GM21619 (cell line): ENCODE results near the gene FGF22.
"Not testable (repeated sequence)": the region's sequence is repeated elsewhere in the genome, so short reads cannot be mapped to it uniquely, and the experiment has no call there.

Experiments
- ATAC-seq: cut with Tn5 transposase; IDR thresholded peaks from one replicate; pipeline ENCODE4 v1.9.1; 2021; ENCODE audit not compliant: unreplicated experiment

Gene FGF22

DNA sequence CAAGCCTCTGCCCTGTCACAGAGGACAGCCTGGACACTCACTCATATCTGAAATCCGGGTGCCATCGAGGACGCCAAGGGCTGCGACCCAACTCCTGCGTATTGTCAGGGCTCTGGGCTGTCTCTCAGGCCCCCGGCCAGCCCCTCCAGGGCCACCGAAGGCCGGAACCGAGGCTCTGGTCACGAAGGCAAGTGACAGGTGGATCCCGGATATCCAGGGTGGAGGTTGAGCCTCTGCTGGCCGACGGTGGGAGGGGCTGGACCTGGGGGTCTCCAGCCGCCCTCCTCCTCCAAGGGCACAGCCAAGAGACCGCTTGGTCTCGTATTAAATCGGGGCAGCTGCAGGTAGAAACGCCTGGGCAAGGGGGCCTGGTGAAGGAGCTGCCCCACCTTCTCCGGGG is 17.9 kb downstream of the FGF22 start:
- no peak for ATAC-seq

DNA sequence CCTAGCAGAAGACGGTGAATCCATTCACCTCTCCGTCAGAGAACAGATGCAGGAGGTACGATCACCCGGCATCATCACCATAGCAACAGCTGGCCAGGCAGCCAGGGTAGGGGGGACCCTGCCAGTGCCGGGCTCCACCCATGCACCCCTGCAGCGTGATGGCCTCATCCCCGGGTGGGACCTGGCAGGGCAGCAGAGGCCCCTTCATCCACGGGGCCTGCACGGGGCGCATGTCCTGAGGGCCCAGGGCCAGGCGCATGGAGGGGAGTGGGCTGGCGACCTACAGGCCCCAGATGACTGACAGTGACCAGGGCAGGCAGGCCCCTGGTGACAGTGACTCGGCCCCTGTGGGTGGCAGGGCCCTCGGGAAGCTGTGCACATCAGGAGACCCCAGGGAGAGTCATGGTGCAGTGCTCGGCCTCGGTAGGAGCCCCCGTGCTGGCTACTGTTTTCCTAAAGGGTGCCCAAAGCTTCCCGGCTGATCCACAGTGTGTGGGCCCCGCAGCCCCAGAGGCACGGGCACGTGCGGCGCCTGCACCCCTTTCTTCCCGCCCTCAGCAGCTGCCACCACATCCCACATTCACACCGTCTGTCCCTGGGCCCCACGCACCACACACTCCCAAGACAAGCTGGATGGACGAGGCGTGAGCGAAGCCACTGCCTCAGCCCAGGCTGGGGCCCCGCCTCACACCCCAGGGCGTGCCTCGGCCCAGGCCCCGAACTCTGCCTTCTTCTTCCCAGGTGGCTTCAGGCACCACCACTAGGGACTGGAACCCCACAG is 18.6 kb downstream of the FGF22 start:
- ATAC-seq: no peak

DNA sequence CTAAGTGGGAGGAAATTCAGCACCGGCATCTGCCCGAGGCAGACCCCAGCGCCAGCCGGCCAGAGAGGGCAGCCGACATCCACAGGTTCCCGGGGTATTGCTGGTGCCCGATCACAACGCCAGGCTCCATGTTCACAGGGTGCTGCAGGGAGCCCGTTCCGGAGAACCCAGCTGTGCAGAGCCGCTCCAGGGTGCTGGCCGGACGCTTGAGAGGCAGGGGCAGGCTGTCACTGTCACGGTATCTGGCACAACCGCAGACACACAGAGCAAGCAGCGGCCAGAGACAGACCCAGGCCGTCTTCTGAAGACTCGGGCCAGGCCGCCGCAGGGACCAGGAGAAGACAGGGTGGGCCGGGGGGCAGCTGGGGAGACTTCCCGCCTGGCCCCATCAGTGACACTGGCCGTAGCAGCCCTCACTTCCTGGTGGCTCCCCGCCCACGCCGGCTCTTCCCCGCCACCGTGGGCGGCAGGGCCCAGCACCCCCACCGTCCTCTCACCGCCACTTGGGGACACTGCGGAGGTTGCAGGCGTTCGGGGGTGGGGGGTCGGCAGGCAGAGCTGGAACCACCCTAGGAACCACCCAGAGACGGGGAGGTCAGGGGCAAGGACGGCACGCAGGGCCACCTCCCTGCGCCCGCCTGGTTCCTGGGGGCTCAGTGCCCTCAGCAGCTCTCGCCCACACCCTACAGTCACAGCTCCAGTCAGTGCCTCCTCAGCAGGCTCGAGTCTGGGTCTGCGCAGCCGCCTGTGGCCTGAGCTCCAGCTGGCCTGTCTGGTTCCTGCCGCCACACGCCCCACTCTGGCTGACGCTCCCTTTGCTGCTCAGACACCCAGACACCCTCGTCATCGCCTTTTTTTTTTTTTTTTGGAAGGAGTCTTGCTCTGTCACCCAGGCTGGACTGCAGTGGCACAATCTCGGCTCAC is 19.5 kb downstream of the FGF22 start:
- no peak for ATAC-seq

DNA sequence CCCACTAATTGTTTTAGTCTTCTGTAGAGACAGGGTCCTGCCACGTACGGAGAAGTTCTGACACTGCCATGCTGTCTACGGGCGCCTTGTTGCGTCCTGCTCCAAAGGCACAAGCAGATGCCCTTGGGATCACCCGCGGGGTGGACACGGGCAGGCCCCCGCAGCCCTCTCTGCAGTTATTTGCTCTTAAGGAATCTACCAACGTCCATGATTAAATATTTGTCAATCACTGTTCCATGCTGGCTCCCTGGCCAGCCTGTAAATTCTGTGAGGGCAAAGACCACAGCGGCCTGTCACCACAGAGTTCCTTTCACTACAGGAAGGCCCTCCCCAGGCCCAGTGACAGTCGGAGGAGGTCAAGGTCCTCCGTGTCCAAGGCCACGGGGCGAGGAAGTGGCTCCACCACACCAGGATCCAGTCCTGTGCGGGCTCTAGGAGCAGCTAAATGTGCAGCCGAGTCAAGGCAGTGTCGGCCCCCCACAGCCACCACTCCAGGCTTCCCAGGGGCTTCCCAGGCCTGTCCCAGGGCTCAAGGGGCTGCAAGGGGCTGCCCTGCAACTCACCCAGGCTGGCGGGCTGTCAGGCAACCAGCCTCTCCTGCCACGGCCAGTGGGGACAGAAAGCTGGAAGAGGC is 21.2 kb downstream of the FGF22 start:
- no peak for ATAC-seq

DNA sequence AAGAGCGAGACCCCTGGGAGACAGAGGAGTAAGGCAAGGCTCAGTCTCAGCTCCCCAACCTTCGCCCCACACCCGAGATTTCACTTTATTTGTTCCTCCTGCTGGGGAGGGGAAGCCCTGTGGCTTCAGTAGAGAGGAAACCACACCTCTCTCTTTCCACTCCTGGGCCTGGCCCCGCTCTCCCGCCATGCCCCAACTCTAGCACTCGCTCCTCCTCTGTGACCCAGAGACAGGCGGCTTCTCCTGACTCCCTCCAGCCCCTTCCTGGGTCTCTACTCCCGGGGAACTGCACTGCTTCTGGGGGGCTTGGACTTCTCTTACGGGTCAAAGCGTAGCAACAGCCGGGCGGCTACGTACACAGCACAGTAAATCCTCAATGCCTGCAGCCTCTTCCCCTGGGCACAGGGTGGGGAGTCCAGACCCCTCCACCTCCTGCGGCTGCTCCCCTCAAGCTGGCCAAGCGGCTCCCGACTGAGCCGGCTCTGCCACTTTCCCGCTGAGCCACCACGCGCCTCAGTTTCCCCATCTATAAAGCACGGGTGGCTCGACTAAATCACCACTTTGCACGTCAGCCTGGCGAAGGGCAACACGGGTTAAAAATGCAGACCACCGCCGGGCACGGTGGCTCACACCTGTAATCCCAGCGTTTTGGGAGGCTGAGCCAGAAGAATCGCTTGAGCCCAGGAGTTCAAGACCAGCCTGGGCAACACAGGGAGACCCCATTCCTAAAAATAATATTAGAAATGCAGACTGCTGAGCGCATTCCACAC is 21.9 kb downstream of the FGF22 start:
- ATAC-seq: peak; percentile 29

DNA sequence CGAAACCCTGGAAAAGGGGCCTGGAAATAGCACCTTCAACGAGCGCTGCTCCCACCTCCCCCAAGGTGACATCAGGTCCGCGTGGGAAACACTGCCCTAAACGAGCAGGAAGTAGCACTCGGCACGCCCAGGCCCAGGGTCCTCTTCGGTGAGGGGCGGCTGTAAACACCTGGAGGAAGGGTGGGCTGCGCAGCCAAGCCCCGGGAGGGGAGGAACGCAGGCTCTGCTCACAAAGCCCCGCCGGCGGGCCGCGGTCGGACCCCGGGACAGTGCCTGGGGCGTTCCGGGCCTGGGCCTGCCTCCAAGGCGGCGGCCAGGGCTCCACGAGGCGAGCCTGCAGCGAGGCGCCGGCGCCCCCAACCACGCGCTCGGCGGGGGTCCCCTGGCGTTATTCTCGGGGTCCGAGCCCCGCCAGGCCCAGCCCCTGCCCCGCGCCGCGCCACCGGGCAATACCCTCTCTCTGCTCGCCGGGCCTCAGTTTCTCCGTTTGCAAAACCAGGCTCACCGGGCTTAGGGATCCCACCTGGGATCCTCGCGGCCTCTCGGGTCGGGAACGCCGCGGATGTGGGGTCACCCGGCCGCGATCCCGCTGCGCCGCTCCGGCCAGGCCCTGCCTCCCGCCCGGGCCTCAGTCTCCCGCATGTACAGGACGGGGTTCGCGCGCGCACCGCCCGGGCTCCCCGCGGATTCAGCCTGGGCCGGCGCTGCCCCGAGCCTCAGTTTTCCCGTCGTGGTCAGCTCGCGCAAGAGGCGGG is 22.7 kb downstream of the FGF22 start:
- ATAC-seq: peak; percentile 4

DNA sequence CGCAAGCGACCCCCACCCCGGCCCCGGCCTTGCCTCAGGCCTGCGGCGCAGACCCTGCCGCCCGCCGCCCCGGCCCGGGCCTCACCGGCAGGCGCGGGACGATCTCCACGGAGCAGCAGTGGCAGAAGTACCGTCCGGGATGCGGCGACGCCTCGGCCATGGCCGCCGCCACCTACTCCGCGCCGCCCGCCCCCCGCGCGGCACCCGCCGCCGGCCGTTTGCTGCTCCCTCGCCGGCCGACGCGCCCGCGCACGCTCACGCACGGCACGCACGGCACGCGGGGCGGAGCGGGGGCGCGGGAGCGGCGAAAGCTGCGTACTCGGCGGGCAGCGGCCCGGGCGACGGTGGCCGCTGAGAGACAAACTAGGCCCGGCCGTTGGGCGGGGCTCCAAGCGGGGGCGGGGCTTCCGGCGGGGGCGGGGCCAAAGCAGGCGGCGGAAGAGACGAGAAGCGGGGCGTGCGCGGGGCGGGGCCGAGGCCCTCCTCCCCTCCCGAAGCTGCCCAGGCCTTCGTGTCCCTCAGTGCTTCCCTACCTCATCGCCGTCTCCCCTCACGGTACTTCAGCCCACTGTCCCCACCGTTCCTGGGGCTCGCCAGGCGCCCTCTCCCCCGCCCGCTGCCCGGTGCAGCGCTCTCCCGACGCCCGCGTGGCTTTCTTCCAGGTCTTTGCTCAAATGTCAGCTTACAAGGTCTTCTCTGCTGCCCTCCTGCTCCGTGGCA is 23.4 kb downstream of the FGF22 start, which contains the start of gene RNF126:
RNF126 (minus strand) TSS at position 253 of the 720 bp plus-strand sequence; CDS start at position 160, 93 bp downstream.
- ATAC-seq: peak; percentile 46

DNA sequence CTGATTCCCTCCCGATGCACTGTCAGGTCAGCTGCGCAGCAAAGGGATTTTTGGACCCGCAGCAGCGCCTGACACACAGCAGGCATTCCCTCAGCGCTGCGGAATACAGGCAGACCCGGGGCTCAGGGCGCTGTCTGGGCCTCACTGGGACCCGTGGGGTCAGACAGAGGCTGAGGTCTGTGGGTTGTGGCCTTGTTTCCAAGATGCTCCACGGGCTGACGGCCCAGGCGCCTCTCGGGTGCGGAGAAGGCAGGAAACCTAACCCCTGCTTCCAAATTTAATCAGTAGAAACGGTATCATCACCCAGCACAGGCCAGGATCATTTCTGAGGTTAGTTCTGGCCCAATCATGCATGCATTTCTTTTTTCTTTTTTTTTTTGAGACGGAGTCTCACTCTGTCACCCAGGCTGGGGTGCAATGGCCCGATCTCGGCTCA is 24.0 kb downstream of the FGF22 start:
- ATAC-seq: no peak

DNA sequence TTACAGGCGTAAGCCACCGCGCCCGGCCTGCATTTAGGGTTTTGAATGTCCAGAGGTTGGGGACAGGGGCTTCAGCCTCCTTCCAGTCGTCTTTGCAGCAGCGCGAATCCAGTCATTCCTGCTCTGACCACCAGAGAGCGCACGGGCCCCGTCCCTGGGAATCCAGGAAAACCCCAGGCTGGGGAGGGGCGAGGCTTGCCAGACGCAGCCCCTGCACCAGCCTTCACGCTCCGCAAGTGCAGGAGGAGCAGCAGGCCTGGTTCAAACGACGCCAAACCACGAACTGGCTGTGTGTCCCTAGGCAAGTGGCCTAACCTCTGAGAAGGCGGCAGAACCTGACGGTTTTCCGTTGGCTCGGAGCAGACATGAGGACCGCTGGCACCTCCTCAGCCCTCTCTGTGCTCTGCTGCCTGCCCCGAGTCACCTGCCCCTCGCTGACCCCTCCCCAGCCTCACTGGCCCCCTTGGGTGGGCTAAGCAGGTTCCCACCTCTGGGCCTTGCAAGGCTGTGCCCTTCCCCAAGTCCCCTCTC is 25.3 kb downstream of the FGF22 start:
- ATAC-seq: no peak

DNA sequence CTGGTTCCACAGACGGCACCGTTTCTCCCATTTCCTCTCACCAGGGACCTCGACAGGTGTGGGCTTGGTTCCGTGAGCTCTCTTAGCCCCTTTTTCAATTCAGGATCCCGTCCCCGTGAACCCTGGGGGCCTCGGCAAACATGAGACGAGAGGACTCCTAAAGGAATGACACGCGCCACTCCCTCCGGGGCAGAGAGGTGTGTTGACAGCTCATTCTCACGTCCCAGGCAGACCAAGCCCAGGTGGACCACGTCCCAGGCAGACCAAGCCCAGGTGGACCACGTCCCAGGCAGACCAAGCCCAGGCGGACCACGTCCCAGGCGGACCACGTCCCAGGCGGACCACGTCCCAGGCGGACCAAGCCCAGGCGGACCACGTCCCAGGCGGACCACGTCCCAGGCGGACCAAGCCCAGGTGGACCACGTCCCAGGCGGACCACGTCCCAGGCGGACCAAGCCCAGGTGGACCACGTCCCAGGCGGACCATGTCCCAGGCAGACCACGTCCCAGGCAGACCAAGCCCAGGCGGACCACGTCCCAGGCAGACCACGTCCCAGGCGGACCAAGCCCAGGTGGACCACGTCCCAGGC is 27.4 kb downstream of the FGF22 start:
- not testable (repeated sequence) for ATAC-seq

DNA sequence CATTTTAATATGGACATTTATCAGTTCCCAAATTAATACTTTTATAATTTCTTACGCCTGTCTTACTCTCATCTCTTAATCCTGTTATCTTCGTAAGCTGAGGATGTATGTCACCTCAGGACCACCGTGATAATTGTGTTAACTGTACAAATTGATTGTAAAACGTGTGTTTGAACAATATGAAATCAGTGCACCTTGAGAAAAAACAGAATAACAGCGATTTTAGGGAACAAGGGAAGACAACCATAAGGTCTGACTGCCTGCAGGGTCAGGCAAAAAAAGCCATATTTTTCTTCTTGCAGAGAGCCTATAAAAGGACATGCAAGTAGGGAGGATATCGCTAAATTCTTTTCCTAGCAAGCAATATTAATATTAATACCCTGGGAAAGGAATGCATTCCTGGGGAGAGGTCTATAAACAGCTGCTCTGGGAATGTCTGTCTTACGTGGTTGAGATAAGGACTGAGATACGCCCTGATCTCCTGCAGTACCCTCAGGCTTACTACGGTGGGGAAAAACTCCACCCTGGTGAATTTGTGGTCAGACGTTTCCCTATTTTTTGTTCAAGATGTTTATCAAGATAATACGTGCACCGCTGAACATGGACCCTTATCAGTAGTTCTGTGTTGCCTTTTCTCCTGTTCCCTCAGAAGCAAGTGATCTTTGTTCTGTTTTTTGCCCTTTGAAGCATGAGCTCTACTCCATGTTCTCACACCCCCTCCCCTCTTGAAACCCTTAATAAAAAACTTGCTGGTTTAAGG is 29.2 kb downstream of the FGF22 start:
- ATAC-seq: not testable (repeated sequence)

DNA sequence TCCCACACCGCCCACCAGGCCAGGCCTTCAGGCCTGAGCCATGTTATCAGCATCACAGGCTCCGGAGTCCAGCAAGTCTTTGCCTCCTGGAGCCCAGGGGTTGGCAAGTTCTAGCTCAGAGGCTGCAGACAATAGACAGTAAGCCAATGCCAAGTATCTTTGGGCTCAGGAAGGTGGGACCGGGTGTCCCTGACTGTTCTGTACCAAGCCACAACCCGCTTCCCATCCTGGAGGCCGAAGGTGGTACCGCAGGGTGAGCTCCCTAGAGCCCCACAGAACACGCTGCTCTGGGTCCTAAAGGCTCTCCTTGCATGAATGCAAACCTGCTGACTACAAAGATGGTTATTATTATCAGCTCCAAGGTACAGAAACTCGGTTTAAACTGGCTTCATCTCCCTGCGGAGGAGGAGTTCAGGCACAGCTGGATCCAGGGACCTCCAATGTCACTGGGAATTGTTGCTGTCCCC is 31.0 kb downstream of the FGF22 start:
- no peak for ATAC-seq

DNA sequence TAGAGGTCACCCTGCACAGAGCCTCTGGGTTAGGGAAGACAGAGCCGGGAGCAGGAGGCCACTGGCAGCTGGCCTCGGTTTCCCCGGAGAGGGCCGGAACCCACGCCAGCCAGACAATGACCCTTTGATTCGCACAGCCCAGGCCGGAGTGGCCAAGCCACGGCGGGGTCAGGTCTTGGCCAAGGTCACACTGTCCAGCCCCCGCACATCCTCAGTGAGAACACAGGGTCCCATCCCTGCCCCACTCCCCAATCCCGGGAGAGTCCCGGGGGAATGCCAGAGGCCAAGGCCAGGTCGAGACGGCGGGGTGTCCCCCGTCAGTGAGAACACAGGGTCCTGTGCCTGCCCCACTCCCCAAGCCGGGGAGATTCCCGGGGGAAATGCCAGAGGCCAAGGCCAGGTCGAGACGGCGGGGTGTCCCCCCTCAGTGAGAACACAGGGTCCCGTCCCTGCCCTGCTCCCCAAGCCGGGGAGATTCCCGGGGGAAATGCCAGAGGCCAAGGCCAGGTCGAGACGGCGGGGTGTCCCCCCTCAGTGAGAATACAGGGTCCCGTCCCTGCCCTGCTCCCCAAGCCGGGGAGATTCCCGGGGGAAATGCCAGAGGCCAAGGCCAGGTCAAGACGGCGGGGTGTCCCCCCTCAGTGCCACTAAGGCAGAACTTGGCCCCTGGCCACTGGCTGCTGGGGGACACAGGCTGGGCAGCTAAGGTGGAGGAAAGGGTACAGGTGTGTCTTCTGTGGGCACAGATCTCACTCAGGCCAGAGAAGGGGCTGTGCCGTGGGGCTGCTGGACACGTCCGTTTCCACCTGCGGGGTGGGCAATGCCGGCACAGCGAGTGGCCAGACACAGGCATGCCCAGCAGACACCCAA is 34.8 kb downstream of the FGF22 start:
- ATAC-seq: no peak

DNA sequence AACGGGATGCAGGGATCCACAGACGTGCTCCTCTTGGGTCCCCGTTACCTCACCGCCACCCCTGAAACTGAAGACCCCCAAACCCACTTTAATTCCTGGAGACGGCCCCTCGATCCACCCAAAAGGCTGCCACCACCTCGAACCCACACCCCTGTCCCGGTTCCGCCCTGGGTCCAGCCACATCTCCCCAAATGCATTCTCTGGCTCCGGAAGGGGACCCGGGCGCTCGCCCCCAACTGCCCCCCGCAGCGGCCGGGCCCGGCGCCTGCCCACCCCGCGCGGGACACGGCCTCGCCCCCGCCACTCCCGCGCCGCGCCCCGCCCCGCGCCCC is 36.3 kb downstream of the FGF22 start:
- no peak for ATAC-seq

DNA sequence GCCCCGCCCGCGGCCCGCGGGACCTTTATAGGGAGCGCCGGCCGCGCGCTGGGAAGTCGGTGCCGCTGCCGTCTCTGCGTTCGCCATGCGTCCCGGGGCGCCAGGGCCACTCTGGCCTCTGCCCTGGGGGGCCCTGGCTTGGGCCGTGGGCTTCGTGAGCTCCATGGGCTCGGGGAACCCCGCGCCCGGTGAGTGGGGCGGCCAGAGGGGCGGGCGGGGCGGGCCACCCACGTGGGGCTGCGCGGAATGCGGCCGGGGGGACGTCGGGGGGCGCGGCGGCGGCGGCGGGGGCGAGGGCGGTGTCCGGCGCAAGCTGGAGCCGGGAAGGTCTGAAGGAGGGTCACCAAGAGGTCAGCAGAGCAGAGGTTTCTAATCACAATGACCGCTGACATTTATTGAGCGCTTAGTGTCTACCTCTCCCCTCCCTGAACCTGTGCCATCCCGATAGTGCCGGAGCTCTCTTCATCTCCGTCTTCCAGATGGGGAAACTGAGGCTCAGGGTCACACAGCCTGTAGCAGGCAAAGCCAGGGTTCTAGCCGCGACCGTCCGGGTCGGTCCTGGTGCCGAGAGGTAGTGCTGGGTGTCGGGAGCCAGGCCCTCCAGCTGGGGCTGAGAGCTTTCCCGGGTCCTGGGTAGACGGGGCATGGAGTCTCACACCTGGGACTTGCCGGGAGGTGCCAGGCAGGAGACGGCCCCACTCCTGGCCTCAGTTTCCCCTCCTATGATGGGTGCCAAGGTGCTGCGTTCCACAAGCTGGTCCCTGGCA is 36.8 kb downstream of the FGF22 start, which contains the start of gene FSTL3:
FSTL3 (plus strand) TSS at position 54 of the 767 bp plus-strand sequence; CDS start at position 86, 32 bp downstream.
- no peak for ATAC-seq

DNA sequence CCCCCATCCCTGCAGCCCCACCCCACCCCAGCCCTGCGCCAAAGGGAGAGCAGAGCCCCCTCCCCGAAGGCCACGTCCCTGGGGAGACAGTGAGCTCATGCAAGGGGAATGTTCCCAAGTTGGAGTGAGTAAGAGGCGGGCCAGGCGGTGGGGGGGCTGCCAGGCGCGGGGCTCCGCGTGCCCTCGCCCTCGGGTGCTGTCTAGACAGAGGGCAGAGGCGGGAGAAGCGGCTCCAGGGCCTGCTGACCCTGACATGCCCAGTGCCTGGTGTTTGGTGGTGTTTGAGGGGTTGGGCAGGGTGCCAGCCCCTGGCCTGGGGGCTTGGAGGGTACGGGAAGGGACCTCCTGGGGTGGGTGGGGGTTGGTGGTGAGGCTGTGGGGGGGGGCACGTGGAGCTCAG is 37.5 kb downstream of the FGF22 start:
- ATAC-seq: no peak
